ENCODE data around the gene MAST4.

GRCh38 chr5:67141644-67142043 lies 545.5 kb downstream of the MAST4 start:
- no peak for TF ChIP-seq POLR2A (IDR thresholded peaks at IDR 0.05)
- TF ChIP-seq, protein P1, sequence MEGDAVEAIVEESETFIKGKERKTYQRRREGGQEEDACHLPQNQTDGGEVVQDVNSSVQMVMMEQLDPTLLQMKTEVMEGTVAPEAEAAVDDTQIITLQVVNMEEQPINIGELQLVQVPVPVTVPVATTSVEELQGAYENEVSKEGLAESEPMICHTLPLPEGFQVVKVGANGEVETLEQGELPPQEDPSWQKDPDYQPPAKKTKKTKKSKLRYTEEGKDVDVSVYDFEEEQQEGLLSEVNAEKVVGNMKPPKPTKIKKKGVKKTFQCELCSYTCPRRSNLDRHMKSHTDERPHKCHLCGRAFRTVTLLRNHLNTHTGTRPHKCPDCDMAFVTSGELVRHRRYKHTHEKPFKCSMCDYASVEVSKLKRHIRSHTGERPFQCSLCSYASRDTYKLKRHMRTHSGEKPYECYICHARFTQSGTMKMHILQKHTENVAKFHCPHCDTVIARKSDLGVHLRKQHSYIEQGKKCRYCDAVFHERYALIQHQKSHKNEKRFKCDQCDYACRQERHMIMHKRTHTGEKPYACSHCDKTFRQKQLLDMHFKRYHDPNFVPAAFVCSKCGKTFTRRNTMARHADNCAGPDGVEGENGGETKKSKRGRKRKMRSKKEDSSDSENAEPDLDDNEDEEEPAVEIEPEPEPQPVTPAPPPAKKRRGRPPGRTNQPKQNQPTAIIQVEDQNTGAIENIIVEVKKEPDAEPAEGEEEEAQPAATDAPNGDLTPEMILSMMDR (IDR thresholded peaks at IDR 0.05): no peak

Measured in uterus (tissue), 2 donors.